SKM-1 treated with dmso at 0.1 percent for 144 hours (cell line): ENCODE measurements around the gene APOL4.
"Not testable (repeated sequence)": the region's sequence is repeated elsewhere in the genome, so short reads cannot be mapped to it uniquely, and the experiment has no call there.

ENCODE experiments used
- DNase-seq: peaks from one replicate; lab custom pipeline; 2025; ENCODE audit not compliant: unreplicated experiment; lab: John Stamatoyannopoulos, UW

Gene APOL4

GRCh38 chr22:36209488-36209908 is 7.9 kb upstream of the APOL4 start:
- not testable (repeated sequence) for DNase-seq

GRCh38 chr22:36208914-36209313 is 7.3 kb upstream of the APOL4 start:
- DNase-seq = no peak

- no peak for DNase-seq
These were observed 6.7 kb upstream of the APOL4 start for GRCh38 chr22:36208162-36208765.

- DNase-seq = no peak
These were observed 4.6 kb upstream of the APOL4 start for GRCh38 chr22:36206255-36206654.

- DNase-seq = not testable (repeated sequence)
These were observed 4.0 kb upstream of the APOL4 start for GRCh38 chr22:36205573-36205972.

DNA sequence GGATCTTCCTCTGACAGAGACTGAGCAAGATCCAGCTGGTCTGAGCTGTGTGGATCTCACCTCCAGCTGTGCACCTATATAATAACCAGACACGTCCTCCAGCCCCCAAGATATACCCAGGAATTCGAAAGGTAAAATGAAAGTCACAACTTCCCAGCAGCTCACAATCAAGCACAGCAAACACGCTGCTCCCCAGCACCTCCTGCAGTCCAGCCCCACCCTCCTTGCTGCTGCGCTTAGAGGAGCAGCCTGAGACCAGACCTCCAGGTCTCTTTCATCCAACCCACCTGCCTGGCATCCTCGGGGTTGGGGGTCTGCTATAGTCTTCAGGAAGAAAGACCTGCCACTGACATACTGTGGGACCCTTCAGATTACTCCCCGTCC is 3.0 kb upstream of the APOL4 start:
- DNase-seq = no peak

GRCh38 chr22:36204001-36204631 is 2.5 kb upstream of the APOL4 start:
- DNase-seq = no peak

DNA sequence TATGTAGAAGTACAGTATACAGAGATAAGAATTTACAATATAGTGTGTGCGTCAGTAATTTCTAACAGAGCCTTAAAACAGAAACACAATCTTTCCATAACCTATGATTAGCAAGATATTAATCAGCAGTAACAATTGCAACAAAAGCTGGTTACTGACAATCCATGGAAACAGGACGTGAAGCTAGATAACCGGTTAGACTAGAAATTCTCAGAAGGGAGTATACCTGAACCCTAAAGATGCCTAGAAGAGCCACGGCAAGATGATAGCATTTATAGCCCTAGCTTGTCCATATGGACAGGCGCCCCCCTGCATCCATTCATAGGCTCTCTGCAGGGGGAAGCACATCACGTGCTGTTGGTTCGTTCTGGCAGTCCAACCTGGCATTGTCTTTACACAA is 1.8 kb upstream of the APOL4 start:
- not testable (repeated sequence) for DNase-seq

- DNase-seq = not testable (repeated sequence)
These were observed 1.3 kb upstream of the APOL4 start for GRCh38 chr22:36202906-36203305.

- DNase-seq = not testable (repeated sequence)
These were observed 584 bp downstream of the APOL4 start for GRCh38 chr22:36201025-36201424.

DNA sequence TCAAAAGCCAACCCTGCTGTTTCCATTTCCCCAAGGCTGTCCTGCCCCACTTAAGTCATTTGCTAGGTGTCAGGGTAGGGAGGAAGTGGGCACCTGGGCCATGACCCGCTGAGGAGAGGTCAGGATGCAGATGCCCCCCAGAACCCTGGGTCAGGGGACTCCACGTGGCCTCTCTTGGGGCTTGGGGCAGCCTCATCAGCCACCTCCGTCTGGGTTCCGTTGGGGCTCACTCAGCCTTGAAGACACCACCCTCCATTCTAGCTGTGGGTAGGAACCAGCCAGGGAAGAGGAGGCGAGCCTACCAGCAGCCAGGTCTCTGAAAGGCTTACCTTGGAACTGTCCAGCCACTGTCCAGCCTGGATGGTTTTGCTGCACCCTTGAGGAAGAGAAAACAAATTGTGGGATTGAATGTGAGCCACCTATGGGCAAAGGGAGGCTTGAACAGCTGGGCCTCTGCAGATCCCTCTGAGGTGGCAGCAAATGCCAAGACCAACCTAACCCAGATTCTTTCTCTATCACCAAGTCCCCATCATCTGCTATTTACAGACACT is 2.5 kb downstream of the APOL4 start:
- no peak for DNase-seq

DNA sequence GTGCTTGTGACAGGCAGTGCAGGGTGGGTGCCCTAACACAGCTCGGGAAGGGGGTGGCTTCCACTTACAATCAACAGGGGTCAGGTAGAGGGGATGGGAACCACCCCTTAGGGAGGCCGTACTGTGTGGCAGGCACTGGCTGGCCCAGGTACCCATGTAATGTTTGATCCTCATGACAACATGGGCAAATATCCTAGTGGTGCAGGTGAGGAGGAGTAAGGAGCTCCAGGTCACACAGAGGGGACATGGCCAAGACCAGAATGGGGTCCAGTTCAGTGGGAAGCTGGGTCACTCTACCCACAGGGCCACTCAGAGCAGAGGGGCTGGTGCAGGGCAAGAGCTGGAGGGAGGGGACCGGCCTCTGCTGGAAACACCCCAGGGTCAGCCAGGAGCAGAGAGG is 3.1 kb downstream of the APOL4 start:
- no peak for DNase-seq

GRCh38 chr22:36197514-36198146 is 4.0 kb downstream of the APOL4 start:
- no peak for DNase-seq

- DNase-seq = peak; percentile 19
These were observed 4.6 kb downstream of the APOL4 start for GRCh38 chr22:36197065-36197440.

- no peak for DNase-seq
These were observed 5.2 kb downstream of the APOL4 start for GRCh38 chr22:36196254-36197064.

DNA sequence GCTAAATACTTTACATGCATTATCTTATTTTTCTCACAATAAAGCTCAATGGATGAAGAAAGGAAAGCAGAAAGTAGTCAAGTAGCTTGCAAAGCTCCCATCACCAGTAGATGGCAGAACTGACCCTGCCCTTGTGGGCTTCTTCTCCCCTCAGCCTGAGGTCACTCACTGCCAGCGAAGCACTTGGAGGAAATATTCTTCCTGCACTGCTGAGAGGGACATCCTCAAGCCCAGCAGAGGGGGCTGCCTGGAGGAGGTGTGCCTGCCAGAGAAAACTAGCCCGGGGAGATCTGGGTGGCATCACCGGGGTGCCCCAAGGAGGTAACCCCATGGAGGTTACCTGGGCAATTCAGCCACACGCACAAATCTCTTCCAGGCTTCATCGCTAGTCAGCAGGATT is 6.6 kb downstream of the APOL4 start:
- peak; percentile 54 for DNase-seq

DNA sequence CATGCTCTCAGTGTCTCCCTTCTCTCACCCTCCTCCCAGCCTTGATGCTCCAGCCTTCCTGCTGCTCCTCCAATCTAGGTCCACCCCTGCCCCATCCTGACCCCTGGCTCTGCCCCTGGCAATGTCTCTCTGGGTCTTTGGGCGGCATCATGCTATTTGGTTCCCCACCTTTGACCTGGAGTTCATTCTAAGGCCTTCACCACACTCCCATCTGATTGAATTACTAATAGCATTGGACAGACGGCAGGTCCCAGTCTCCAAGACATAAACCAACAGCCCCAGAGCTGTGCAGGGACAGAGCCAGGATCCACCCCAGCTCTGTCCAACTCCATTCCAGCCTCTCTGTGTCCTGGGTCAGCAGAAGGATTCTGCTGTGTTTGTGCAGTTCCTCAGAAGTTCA is 7.2 kb downstream of the APOL4 start:
- DNase-seq = no peak

DNA sequence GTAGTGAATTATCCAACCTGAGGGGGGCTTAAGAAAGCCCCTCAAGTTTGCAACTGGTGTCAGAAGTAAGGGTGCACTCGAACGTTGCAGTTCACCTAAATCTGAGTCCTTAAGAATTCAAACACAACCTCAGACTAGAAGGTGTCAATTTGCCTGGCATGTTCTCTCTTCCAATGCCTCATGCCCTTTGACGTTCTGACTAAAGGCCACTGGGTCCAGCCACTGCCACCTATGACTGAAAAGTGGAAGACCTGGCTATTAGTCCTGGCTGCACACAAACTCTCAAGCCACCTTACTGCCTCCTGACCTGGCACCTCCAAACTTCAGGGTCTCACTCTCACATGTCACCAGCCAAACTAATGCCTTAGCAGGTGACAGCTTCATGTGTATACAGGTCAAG is 8.0 kb downstream of the APOL4 start:
- no peak for DNase-seq

DNA sequence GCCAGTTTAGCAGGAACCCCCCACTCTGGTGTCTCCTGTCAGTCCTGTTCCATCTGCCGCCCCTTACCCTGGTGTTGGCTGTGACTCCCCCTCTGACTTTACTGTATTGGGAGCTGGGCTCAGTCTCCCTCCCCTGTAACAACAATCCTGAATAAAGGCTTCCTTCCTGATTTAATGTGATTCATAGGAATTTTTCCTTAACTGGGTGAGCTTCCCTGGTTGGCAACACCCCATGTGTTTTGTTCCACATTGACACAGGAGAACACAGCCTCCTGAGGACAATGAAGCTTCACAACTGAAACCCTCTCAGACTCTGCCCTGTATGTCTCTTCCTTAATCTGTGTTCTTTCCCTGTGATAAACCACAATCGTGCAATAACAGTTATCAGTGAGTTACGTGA is 8.4 kb downstream of the APOL4 start:
- DNase-seq = no peak

DNA sequence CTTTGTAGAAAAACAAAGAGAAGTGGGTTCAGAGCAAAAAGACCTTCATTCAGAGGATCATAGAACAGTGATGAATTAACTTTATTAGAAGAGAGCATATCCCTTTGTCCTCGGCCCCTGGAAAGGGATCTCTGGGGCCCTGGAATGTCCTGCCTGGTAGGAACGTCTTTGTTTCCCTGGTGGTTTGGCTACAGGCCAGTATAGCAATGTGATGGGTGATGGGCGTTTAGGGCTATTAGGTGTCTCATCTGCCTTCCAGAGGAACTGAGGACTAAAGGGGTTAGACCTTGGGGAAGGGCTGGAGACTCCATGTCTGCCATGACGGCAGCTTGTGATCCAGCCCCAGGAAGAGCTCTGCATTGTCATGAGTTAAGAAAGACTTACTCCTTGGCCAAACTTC is 9.1 kb downstream of the APOL4 start:
- no peak for DNase-seq

DNA sequence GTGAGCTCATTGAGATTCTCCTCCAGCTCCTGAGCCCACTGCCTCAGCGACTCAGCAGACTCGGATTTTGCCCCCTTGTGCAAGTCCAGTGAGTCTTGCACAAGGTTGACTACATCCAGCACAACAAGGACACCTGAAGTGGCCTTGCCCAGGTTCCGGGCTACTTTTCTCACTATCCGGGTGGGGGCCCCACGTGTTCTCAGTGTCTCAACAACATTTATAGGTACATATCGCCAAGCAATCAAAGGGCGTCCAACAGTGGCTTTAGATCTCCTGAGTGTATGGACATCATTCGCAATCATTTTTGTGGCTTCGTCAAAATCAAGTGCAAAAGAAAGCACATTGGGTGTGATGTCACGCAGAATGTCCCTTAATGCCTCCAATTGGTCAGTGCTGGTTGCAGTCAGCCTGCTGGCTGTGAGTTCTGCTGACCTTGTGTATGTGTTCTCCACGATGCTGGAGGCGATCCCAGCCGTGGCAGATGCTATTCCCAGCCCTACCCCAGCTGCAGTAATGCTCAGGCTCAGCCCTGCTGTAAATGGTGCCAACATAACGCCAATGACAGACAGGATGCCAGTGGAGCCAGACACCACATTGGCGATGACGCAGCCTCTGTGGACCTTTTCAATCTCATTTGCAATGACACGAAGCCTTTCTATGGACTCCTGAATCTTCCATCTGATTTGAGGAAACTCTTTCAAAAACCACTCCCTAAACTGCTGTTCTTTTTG is 10.3 kb downstream of the APOL4 start:
- no peak for DNase-seq
